GM21737 (cell line): ENCODE measurements around the gene MYO16.

ENCODE experiments used
- ATAC-seq: cut with Tn5 transposase; IDR thresholded peaks from one replicate; pipeline ENCODE4 v1.9.1; 2021; ENCODE audit warnings: mild to moderate bottlenecking, moderate library complexity; ENCODE audit not compliant: unreplicated experiment

MYO16 gene

DNA sequence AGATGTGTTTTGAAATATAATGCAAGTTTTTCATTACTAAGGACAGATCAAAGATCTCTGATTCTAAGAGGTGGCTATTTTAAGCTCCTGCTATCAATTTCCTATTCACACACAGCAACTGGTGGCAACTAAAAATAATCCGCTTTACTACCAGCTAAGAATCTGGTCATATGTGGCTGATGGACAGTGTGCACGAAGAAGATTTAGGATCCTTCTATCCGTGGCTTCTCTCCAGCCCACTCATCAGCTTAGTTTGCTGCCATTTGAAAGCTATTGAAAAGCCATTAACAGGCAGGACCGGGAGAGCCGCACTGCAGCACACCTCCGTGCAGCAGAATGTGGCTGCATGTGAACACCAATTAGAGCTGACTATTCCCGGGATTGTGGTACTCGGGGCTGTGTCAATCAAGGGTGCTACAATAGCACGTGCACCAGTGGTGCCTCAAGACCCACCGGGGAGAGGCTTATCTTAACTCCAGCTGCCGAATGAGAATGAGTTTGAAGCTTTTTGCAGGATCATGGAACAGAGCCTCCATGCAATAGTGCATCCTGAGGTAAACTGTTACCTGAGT lies at the start of gene MYO16:
Gene MYO16 (plus strand): TSS at position 431 of the 572 bp plus-strand sequence. CDS start 234 bp downstream, outside the sequence.
- ATAC-seq: no peak

GRCh38 chr13:108586826-108587225 lies 42.6 kb upstream of the MYO16 start:
- ATAC-seq: no peak

- no peak for ATAC-seq
Measured at GRCh38 chr13:108588516-108588915, 40.9 kb upstream of the MYO16 start.

GRCh38 chr13:108594153-108594552 lies 35.3 kb upstream of the MYO16 start:
- ATAC-seq: no peak

DNA sequence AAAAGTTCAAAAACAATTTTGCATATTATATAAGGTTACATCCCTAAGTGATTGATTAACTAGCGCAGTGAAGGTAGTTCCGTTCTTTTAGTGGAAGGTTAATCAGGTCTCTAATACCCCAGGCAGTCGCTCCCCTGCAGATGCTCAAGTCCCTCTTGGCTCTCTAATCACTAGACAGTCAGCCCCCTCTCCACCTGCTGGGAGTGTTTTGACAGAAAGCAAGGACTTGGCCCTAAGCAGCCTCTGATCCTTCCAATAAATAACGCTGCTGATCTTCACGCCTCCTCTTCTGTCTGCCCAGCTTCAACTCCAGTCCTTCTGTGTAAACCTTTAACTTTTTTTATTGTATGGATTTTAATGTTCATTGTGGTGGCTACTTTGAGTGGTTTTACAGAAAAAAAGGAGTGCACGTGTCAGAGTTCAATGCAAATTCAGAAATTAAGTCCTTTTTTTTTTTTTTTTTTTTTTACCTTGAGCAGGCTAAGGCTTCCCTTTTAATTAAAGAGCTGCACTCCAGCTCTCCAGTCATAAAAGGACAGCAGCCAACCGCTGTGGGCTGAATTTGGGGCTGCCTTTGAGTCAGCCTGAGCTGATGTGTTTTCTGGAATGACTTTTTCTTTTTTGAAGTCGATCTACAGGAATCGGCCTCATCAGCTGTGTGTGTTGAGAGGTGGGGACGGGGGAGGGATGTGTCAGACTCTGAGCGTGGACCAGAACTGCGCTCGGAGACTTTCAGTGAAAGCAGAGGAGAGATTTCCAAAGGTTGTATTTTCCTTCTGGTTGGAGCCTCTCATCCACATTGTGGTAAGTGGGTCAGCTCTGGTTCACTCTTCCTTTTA lies 33.8 kb upstream of the MYO16 start:
- no peak for ATAC-seq

- ATAC-seq: no peak
Measured at GRCh38 chr13:108597943-108598342, 31.5 kb upstream of the MYO16 start.

- ATAC-seq: no peak
Measured at GRCh38 chr13:108606424-108606823, 23.0 kb upstream of the MYO16 start.

- no peak for ATAC-seq
Measured at GRCh38 chr13:108609353-108609752, 20.1 kb upstream of the MYO16 start.

- ATAC-seq: no peak
Measured at GRCh38 chr13:108610507-108610906, 18.9 kb upstream of the MYO16 start.

DNA sequence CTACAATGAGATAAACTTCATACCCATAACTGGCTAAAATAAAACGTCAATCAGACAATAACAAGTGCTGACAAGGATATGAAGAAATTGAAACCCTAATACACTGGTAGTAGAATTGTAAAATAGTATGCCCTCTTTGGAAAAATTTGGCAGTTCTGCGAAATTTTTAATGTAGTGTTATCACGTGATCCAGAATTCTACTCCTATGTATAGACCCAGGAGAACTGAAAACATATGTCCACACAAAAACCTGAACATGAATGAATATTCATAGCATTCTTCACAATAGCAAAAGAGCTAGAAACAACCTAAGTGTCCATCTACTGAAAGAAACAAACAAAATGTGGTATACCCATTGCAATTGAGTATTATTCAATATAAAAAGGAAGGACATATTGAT lies 14.2 kb upstream of the MYO16 start:
- no peak for ATAC-seq

- ATAC-seq: no peak
Measured at GRCh38 chr13:108618233-108618632, 11.2 kb upstream of the MYO16 start.

GRCh38 chr13:108621462-108621861 lies 7.9 kb upstream of the MYO16 start:
- ATAC-seq: no peak

- no peak for ATAC-seq
Measured at GRCh38 chr13:108624108-108624507, 5.3 kb upstream of the MYO16 start.

DNA sequence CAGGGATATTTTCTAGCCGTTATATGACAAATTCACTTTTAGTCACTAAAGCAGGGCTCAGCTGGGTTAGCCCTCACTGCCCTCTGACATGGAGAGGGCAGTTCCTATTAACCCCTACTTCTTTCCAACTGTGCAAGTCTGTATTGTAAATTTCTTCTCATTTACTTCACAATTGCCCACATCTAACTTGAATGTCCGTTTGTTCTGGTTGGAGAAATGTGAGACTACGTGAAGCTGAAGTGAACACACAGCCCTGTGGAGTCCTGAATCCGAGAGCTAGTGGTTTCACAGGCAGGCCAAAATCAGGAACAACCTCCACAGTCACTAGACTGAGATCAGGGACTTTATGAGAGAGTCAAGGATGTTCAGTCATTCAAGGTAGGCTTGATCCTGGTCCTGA lies 4.4 kb upstream of the MYO16 start:
- no peak for ATAC-seq

- no peak for ATAC-seq
Measured at GRCh38 chr13:108629988-108630387, 577 bp downstream of the MYO16 start.

- ATAC-seq: no peak
Measured at GRCh38 chr13:108632649-108633167, 3.3 kb downstream of the MYO16 start.

- ATAC-seq: no peak
Measured at GRCh38 chr13:108638901-108639300, 9.5 kb downstream of the MYO16 start.

GRCh38 chr13:108643646-108644353 lies 14.4 kb downstream of the MYO16 start:
- ATAC-seq: no peak

DNA sequence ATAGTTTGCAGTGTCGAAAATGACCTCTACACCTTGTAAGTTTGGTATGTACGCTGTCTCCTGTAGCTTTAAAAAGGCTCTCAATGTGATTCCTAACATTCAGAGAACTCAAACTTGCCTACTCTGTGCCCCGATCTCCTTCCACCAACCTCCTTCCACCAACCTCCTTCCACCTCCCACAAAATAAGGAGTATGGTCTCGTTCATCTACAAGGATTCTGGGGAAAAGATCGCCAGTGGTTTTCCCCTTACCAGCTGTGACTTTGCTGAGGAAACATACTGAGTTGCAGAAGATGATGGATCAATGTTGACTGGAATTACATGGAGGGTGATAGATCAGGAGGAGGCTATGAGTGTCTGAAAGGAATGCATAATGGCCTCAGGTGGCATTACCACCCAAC lies 16.0 kb downstream of the MYO16 start:
- ATAC-seq: no peak

GRCh38 chr13:108650271-108650670 lies 20.9 kb downstream of the MYO16 start:
- no peak for ATAC-seq

DNA sequence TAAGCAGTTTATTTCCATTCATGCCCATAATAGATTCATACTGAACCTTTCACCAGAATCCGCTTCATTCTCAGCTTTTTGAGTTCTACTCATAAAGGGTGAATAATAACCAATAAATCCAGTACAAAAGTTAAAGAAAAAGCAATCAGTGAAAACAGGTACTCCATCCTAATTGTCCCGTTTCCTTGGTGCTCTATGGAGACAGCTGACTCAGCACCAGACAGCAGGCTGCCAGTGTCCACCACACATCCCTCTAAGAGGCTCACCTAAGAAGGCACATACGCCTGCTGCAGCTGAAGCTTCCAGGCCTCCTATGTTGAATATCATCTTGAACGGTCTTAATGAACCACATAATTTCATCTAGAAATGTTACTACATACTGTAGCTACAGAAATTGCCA lies 27.3 kb downstream of the MYO16 start:
- no peak for ATAC-seq

GRCh38 chr13:108657519-108657918 lies 28.1 kb downstream of the MYO16 start:
- no peak for ATAC-seq
